Brain microvascular endothelial cell (primary cell): ENCODE measurements around the gene PILRA.
"Not testable (repeated sequence)": the region's sequence is repeated elsewhere in the genome, so short reads cannot be mapped to it uniquely, and the experiment has no call there.

Experiments
- DNase-seq: peaks from one replicate; pipeline ENCODE4 v3.0.0-alpha.2; 2020
- H3K27ac ChIP-seq: fragments of 250-450 bp; sonication (Bioruptor Pico); 2 replicates; pipeline ENCODE4 v1.5.1; 2020; ENCODE audit warnings: mild to moderate bottlenecking, moderate library complexity
- H3K27me3 ChIP-seq: fragments of 250-450 bp; sonication (Bioruptor Pico); replicated peaks from 2 replicates; pipeline ENCODE4 v1.5.1; 2020; ENCODE audit warnings: mild to moderate bottlenecking
- H3K36me3 ChIP-seq: fragments of 250-450 bp; sonication (Bioruptor Pico); replicated peaks from 2 replicates; pipeline ENCODE4 v1.5.1; 2020; ENCODE audit warnings: mild to moderate bottlenecking
- H3K4me3 ChIP-seq: 2 replicates; pipeline ENCODE4 v1.5.1; 2011; ENCODE audit warnings: low read depth, mild to moderate bottlenecking, control low read depth, low read length, moderate library complexity
- CTCF ChIP-seq: IDR thresholded peaks from 2 replicates; pipeline ENCODE4 v1.5.1; 2011; ENCODE audit warnings: low read depth, mild to moderate bottlenecking, moderate library complexity, low read length, control low read depth, inconsistent platforms; ENCODE audit errors: missing control alignments
- in situ Hi-C: cut with HindIII; loops from 2 replicates; pipeline ENCODE4 v1.10.0; 2017; ENCODE audit warnings: low sequenced_read_pairs, low pct_ligation_motif_present

PILRA gene

GRCh38 chr7:100370746-100371145 lies 2.5 kb upstream of the PILRA start:
- in situ Hi-C loops: no loop called here
- no peak for DNase-seq
- no peak overlapping the region for H3K27ac ChIP-seq
- no peak overlapping the region for H3K4me3 ChIP-seq
- no peaks in the 10 kb centered on the region for H3K27me3 ChIP-seq
- no peak for TF ChIP-seq CTCF
- H3K36me3 ChIP-seq: no peaks in the 10 kb centered on the region

- H3K27ac ChIP-seq: no peak overlapping the region
- TF ChIP-seq CTCF: no peak
- H3K27me3 ChIP-seq: no peaks in the 10 kb centered on the region
- DNase-seq: no peak
- no peak overlapping the region for H3K4me3 ChIP-seq
- H3K36me3 ChIP-seq: no peaks in the 10 kb centered on the region
- in situ Hi-C loops: no loop called here
Observed at GRCh38 chr7:100371561-100372171, 1.6 kb upstream of the PILRA start.

GRCh38 chr7:100372256-100372655 lies 1.0 kb upstream of the PILRA start:
- Histone ChIP-seq H3K4me3 (no peak overlapping the region), H3K27me3 (no peaks in the 10 kb centered on the region), H3K27ac (no peak overlapping the region), H3K36me3 (no peaks in the 10 kb centered on the region)
- DNase-seq: peak; percentile 12
- in situ Hi-C loops: no loop called here
- no peak for TF ChIP-seq CTCF

- no peaks in the 10 kb centered on the region for H3K36me3 ChIP-seq
- in situ Hi-C loops: no loop called here
- no peaks in the 10 kb centered on the region for H3K27me3 ChIP-seq
- TF ChIP-seq CTCF: no peak
- H3K4me3 ChIP-seq: no peak overlapping the region
- no peak for DNase-seq
- no peak overlapping the region for H3K27ac ChIP-seq
Observed at GRCh38 chr7:100372694-100373093, 593 bp upstream of the PILRA start.

- TF ChIP-seq CTCF: peak; percentile 31
- H3K27ac ChIP-seq, H3K36me3 ChIP-seq, in situ Hi-C loops, H3K27me3 ChIP-seq, H3K4me3 ChIP-seq, DNase-seq: not testable (repeated sequence)
Observed at GRCh38 chr7:100373870-100374598, 747 bp downstream of the PILRA start.

- H3K27ac ChIP-seq: no peak overlapping the region
- no peak overlapping the region for H3K4me3 ChIP-seq
- no peak for TF ChIP-seq CTCF
- no peaks in the 10 kb centered on the region for H3K36me3 ChIP-seq
- DNase-seq: no peak
- no peaks in the 10 kb centered on the region for H3K27me3 ChIP-seq
- in situ Hi-C loops: no loop called here
Observed at GRCh38 chr7:100374601-100375000, 1.3 kb downstream of the PILRA start.
